ENCODE measurements around the gene GPC6.

The GPC6 gene

GRCh38 chr13:93561576-93562225 is 335.1 kb downstream of the GPC6 start:
- no peak for DNase-seq (ENCODE audit: low read depth in 2 of 2)

DNA sequence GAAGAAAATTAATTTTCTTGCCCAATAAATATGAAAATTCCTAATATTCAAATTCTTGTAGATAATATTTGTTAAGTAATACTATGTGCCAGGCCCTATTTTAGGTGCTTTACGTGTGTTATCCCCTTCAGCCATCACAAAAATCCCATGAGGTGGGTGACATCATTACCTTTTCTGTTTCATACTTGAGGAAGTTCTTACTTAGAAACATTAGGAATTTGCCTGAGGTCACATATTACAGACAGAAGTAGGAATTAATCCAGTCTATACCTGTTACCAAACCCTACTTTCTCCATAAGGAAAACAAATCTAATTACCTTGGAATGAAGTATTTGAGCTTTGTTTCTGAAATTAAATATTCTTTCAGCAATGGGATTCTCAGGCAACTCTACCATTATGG is 336.1 kb downstream of the GPC6 start:
- no peak for DNase-seq (ENCODE audit: low read depth in 2 of 2)

- no peak for DNase-seq (ENCODE audit: low read depth in 2 of 2)
Measured at GRCh38 chr13:93577105-93577504, 350.5 kb downstream of the GPC6 start.

GRCh38 chr13:93589788-93590187 is 363.2 kb downstream of the GPC6 start:
- no peak for DNase-seq (ENCODE audit: low read depth in 2 of 2)

- no peak for DNase-seq (ENCODE audit: low read depth in 2 of 2)
Measured at GRCh38 chr13:93603043-93603442, 376.4 kb downstream of the GPC6 start.

DNA sequence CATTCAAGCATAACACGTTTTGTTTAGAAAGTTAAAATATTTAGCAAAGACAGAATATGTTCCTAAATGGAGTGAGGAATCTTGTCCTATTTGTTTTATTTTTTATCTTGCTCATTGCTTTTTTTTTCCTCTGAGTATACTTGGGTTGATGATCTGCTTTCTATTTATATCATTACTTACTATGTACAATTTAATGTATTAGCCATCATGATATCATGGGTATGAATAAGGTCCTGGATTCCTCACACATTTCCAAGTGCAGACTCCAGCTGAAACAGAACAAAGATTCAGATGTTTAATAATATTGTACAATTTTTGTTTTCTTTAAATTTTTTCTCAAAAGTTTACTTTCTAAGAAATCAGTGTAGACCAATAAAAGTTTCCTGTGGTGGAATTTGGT is 388.2 kb downstream of the GPC6 start:
- DNase-seq (ENCODE audit: low read depth in 2 of 2): no peak

DNA sequence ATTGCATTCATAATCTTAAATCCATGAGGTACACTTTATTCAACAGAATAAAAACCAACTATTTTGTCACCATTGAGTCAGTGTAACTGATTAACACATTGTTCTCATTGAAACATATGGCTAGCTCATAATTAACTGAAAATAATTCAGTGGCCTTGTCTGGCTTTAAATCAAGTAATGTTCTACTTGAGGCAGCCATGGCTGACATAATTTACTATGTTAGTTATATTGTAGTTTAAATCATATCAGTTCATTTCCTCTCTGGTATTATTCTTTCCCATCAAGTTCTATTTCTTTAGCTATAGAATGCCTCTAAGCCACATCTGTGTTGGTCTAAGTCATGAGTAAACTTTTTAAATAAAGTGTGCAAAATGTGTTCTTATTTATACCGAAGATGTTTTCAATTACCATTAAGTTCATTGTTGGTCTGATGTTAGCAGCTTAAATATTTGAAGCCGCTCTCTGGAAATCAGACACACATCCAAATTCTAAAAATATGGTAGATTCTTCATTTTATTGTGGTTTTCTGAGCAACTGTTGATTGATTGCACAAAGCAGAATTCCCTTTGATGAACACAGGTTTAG is 393.7 kb downstream of the GPC6 start:
- no peak for DNase-seq (ENCODE audit: low read depth in 2 of 2)

DNA sequence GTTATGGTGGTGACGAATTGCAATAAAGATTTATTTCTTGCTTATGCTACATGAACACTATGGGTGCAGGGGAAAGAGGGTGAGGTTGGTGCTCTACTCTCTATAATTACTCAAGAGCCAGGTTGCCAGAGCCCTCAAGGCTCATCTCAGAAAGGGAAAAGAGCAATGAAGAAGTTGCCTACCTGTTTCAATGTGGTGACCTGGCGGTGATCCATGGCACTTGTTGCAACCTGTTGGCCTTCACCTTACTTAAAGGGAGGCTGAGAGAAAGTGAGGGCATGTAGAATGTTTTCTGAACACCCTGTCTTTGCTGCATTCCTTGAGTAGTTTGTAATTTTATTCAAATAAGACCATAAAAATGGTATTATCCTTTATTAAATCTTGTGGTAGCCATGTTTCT is 394.4 kb downstream of the GPC6 start:
- no peak for DNase-seq (ENCODE audit: low read depth in 2 of 2)

- DNase-seq (ENCODE audit: low read depth in 2 of 2): no peak
Measured at GRCh38 chr13:93621966-93622365, 395.4 kb downstream of the GPC6 start.

- DNase-seq (ENCODE audit: low read depth in 2 of 2): no peak
Measured at GRCh38 chr13:93624311-93624777, 397.7 kb downstream of the GPC6 start.

GRCh38 chr13:93625536-93625935 is 398.9 kb downstream of the GPC6 start:
- DNase-seq (ENCODE audit: low read depth in 2 of 2): no peak

GRCh38 chr13:93628136-93628797 is 401.7 kb downstream of the GPC6 start:
- no peak for DNase-seq (ENCODE audit: low read depth in 2 of 2)

GRCh38 chr13:93635616-93636032 is 409.0 kb downstream of the GPC6 start:
- DNase-seq (ENCODE audit: low read depth in 2 of 2): no peak

DNA sequence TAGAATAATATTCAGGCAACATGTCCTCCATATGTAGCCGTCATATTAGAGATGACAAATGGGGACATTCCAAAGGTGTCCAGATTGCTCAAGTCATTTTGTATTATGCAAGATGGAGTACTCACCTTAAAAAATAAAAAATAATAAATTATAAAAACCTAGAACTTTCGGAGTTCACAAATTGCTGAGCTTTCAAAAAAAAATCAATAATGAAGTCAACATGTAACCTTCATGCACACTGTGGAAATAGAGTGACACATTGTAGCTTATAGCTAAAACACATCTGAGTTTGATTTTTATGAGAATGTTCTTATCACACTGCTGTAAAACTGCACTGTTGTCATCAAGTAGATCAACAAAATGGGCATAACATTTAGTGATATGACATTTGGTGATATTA is 411.2 kb downstream of the GPC6 start:
- no peak for DNase-seq (ENCODE audit: low read depth in 2 of 2)

DNA sequence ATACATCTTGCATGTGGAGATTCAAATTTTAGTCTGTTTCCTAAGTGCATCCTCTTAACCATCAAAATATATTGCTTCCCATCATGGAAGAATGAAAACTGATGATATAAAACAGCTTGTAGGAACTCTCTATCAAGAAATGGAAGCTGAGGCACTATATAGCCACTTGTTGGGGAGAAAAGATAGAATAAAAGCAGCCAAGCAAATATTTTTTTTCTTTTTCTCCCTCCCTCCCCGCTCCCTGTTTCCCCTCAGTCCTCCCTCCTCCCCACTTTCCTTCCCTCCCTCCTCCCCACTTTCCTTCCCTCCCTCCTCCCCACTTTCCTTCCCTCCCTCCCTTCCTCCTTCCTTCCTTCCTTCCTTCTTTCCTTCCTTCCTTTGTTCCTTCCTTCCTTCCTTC is 413.8 kb downstream of the GPC6 start:
- DNase-seq (ENCODE audit: low read depth in 2 of 2): no peak

- no peak for DNase-seq (ENCODE audit: low read depth in 2 of 2)
Measured at GRCh38 chr13:93646245-93646644, 419.6 kb downstream of the GPC6 start.

- no peak for DNase-seq (ENCODE audit: low read depth in 2 of 2)
Measured at GRCh38 chr13:93649496-93649895, 422.9 kb downstream of the GPC6 start.

- no peak for DNase-seq (ENCODE audit: low read depth in 2 of 2)
Measured at GRCh38 chr13:93653776-93654175, 427.2 kb downstream of the GPC6 start.

- DNase-seq (ENCODE audit: low read depth in 2 of 2): no peak
Measured at GRCh38 chr13:93655154-93655553, 428.5 kb downstream of the GPC6 start.

DNA sequence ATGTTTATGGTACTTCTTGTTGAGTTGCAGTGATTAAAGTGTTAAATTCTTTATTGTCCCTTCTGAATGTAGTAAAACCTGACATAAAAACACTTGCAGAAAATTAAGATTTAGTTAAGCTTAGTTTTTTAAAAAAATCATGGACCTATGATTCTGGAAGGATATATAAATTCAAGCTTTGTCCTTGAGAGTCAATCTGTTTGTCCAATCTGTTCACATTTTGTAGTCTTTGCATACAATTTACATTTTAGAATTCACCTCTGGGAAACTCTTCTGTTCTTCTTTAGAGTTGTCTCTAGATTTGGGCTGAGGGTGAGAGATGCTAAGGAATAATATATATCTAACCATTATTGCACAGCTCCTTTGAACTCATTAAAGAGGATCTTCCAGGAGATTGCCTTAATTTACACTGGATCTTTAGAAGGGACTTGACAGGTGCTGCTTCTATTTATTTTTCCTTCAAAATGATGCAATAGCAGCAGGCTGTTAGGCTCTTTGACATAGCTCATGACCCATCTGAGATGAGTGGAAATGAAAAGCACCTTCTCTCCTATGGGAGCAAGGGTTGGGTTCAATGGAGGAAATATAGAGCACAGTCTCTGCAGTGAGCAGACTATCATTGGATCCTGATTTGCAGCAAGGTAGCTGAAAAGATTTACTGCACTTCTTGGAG is 433.9 kb downstream of the GPC6 start:
- no peak for DNase-seq (ENCODE audit: low read depth in 2 of 2)

GRCh38 chr13:93670866-93671265 is 444.3 kb downstream of the GPC6 start:
- no peak for DNase-seq (ENCODE audit: low read depth in 2 of 2)

- no peak for DNase-seq (ENCODE audit: low read depth in 2 of 2)
Measured at GRCh38 chr13:93672996-93673395, 446.4 kb downstream of the GPC6 start.

DNA sequence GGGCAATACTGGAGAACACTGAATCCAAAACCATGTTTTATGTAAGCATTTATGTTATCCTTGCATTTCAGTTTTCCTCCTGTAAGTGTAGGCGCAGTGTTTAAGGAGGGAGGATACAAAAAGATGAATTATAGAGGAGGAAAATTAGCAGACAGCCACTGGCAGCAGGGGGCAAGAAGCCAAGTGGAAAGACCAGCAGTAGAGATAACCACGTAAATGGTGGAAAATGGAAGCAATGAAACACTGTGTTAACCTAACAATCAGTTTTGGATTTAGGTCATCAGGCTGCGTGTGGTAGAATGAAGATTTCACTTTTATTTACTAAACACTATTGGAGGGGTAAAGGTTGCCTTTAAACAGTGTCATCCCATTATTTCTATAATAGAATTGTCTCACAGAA is 447.3 kb downstream of the GPC6 start:
- no peak for DNase-seq (ENCODE audit: low read depth in 2 of 2)
